Keratinocyte (primary cell): ENCODE results near the gene CCDC194. TPM values are rescaled to one million over a fixed set of nuclear protein-coding genes. Genes with fewer than 3 reads are reported as not detected.
"Not testable (repeated sequence)": the region's sequence is repeated elsewhere in the genome, so short reads cannot be mapped to it uniquely, and the experiment has no call there.

Experiments
- DNase-seq: peaks from one replicate; pipeline ENCODE4 v3.0.0-alpha.2; 2011; ENCODE audit warnings: low read depth, missing footprints, low spot score
- FAIRE-seq: peaks from 2 replicates; lab custom pipeline; 2011; peaks lifted over from hg19 to GRCh38; lab: Jason Lieb, UNC
- H2AFZ ChIP-seq: 2 replicates; pipeline ENCODE4 v1.6.0; 2012; ENCODE audit warnings: low read length, control low read depth, inconsistent platforms; ENCODE audit not compliant: control insufficient read depth
- H3K27ac ChIP-seq: 2 replicates; pipeline ENCODE4 v1.5.1; 2011; ENCODE audit warnings: low read length; ENCODE audit not compliant: control insufficient read depth, insufficient read depth
- H3K27me3 ChIP-seq: 3 replicates; pipeline ENCODE4 v1.6.0; 2011; ENCODE audit warnings: low read length; ENCODE audit not compliant: control insufficient read depth, insufficient read depth; ENCODE audit errors: extremely low read depth
- H3K36me3 ChIP-seq, 2 experiments: 2 replicates in 1 of 2; 3 replicates in 1 of 2; pipeline ENCODE4 v1.5.1; 2011; ENCODE audit warnings: low read length in 2 of 2, mild to moderate bottlenecking in 1 of 2; ENCODE audit not compliant: control insufficient read depth in 2 of 2, insufficient read depth in 2 of 2; ENCODE audit errors: extremely low read depth in 1 of 2
- H3K4me1 ChIP-seq: 3 replicates; pipeline ENCODE4 v1.5.1; 2011; ENCODE audit warnings: low read length; ENCODE audit not compliant: control insufficient read depth, insufficient read depth; ENCODE audit errors: extremely low read depth
- H3K4me2 ChIP-seq: 3 replicates; pipeline ENCODE4 v1.6.0; 2011; ENCODE audit warnings: low read depth, low read length; ENCODE audit not compliant: control insufficient read depth, insufficient read depth; ENCODE audit errors: extremely low read depth
- H3K4me3 ChIP-seq, 3 experiments: fragments of 200-600 bp in 1 of 3; sonication (generic) in 1 of 3; 2 replicates in 2 of 3; 3 replicates in 1 of 3; pipeline ENCODE4 v1.5.1; 2011 to 2016; ENCODE audit warnings: low read length in 3 of 3, mild to moderate bottlenecking in 3 of 3, control low read depth in 2 of 3, inconsistent platforms in 1 of 3, low read depth in 1 of 3, mixed read lengths in 1 of 3, mixed run types in 1 of 3, moderate library complexity in 1 of 3; ENCODE audit not compliant: control insufficient read depth in 2 of 3, insufficient read depth in 2 of 3; ENCODE audit errors: extremely low read depth in 1 of 3
- H3K79me2 ChIP-seq: 2 replicates; pipeline ENCODE4 v1.6.0; 2012; ENCODE audit warnings: low read length; ENCODE audit not compliant: control insufficient read depth, insufficient read depth
- H3K9ac ChIP-seq: 3 replicates; pipeline ENCODE4 v1.6.0; 2011; ENCODE audit warnings: low read length; ENCODE audit not compliant: control insufficient read depth, insufficient read depth; ENCODE audit errors: extremely low read depth
- H3K9me1 ChIP-seq: 3 replicates; pipeline ENCODE4 v1.6.0; 2011; ENCODE audit warnings: low read length; ENCODE audit not compliant: control insufficient read depth, insufficient read depth; ENCODE audit errors: extremely low read depth
- H3K9me3 ChIP-seq: 2 replicates; pipeline ENCODE4 v1.5.1; 2012; ENCODE audit warnings: low read depth, low read length; ENCODE audit not compliant: control insufficient read depth
- H4K20me1 ChIP-seq: 3 replicates; pipeline ENCODE4 v1.6.0; 2011; ENCODE audit warnings: low read length; ENCODE audit not compliant: control insufficient read depth, insufficient read depth; ENCODE audit errors: extremely low read depth
- EZH2 ChIP-seq: IDR thresholded peaks from one replicate; pipeline ENCODE4 v1.6.1; 2012; ENCODE audit warnings: inconsistent platforms, mild to moderate bottlenecking, low read length, moderate library complexity
- dilution Hi-C: fragments of 300-500 bp; cut with MboI; formaldehyde crosslinking; loops from one replicate; pipeline ENCODE4 v1.7.0; 2020; ENCODE audit warnings: low sequenced_read_pairs; ENCODE audit not compliant: extremely low pct_ligation_motif_present
- polyA plus RNA-seq, 5 experiments: library from polyadenylated mRNA; depleted of rRNA in 3 of 5; stranded (reverse) in 3 of 5; stranded (forward) in 1 of 5; unstranded in 1 of 5; fragments of >200 nt; gene quantifications; 1 replicate in 1 of 5; 2 replicates in 3 of 5; 3 replicates in 1 of 5; pipeline versions ENCODE4 v1.2.1 to v1.2.3, GENCODE V29; 2011 to 2012; ENCODE audit warnings: missing spikeins in 2 of 5, low read depth in 1 of 5, low replicate concordance in 1 of 5
- TF ChIP-seq, protein P1 (sequence below), 3 experiments: IDR thresholded peaks in 1 of 3; conservative IDR thresholded peaks in 1 of 3; optimal IDR thresholded peaks in 1 of 3; 2 replicates in 2 of 3; 3 replicates in 1 of 3; pipeline versions ENCODE3 to v1.5.1; 2011; ENCODE audit warnings: low read length in 3 of 3, mild to moderate bottlenecking in 3 of 3, moderate library complexity in 2 of 3, control low read depth in 1 of 3, inconsistent platforms in 1 of 3; ENCODE audit not compliant: insufficient read depth in 2 of 3; ENCODE audit errors: extremely low read depth in 1 of 3

Gene CCDC194
- polyA plus RNA-seq, 1 donor (not counting 4 experiments of a cell fraction or from before 2014, with no cell fraction given): not detected

DNA sequence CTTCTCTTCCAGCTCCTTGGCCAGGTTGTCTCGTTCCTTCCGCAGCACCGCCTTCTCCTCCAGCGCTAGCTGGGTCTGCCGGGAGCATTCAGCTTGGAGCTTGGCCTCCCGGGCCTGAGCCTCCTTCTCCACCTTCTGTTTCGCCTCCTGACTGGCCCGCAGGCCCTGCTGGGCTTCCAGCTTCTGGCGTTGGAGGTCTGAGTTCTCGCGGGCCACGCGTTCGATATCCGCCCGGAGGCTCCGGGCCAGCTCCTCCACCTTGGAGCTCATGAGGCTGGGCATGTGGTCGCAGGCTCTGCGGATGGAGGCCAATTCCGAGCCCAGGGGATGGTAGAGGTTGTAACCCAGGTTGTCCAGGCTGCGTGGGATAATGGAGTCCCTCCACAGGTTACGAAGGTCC lies 28.6 kb downstream of the CCDC194 start:
- dilution Hi-C loops: no loop called here
- H3K79me2 ChIP-seq: no peaks in the 10 kb centered on the region
- no peak overlapping the region for H3K4me3 ChIP-seq
- H2AFZ ChIP-seq: no peak overlapping the region
- H3K9me1 ChIP-seq: no peaks in the 10 kb centered on the region
- H3K4me1 ChIP-seq: no peaks in the 10 kb centered on the region
- H3K9ac ChIP-seq: no peak overlapping the region
- no peaks in the 10 kb centered on the region for H4K20me1 ChIP-seq
- DNase-seq (no peak), FAIRE-seq (no peak)
- H3K4me2 ChIP-seq: no peak overlapping the region
- H3K9me3 ChIP-seq: no peaks in the 10 kb centered on the region
- no peaks in the 10 kb centered on the region for H3K27me3 ChIP-seq
- no peak overlapping the region for H3K27ac ChIP-seq
- no peak for TF ChIP-seq EZH2
- TF ChIP-seq, protein P1, sequence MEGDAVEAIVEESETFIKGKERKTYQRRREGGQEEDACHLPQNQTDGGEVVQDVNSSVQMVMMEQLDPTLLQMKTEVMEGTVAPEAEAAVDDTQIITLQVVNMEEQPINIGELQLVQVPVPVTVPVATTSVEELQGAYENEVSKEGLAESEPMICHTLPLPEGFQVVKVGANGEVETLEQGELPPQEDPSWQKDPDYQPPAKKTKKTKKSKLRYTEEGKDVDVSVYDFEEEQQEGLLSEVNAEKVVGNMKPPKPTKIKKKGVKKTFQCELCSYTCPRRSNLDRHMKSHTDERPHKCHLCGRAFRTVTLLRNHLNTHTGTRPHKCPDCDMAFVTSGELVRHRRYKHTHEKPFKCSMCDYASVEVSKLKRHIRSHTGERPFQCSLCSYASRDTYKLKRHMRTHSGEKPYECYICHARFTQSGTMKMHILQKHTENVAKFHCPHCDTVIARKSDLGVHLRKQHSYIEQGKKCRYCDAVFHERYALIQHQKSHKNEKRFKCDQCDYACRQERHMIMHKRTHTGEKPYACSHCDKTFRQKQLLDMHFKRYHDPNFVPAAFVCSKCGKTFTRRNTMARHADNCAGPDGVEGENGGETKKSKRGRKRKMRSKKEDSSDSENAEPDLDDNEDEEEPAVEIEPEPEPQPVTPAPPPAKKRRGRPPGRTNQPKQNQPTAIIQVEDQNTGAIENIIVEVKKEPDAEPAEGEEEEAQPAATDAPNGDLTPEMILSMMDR (optimal IDR thresholded peaks at IDR 0.05 in 1 of 3, IDR thresholded peaks at IDR 0.05 in 1 of 3, conservative IDR thresholded peaks at IDR 0.05 in 1 of 3; ENCODE audit: extremely low read depth in 1 of 3, insufficient read depth in 2 of 3, low read length in 3 of 3): no peak
- no peaks in the 10 kb centered on the region for H3K36me3 ChIP-seq

DNA sequence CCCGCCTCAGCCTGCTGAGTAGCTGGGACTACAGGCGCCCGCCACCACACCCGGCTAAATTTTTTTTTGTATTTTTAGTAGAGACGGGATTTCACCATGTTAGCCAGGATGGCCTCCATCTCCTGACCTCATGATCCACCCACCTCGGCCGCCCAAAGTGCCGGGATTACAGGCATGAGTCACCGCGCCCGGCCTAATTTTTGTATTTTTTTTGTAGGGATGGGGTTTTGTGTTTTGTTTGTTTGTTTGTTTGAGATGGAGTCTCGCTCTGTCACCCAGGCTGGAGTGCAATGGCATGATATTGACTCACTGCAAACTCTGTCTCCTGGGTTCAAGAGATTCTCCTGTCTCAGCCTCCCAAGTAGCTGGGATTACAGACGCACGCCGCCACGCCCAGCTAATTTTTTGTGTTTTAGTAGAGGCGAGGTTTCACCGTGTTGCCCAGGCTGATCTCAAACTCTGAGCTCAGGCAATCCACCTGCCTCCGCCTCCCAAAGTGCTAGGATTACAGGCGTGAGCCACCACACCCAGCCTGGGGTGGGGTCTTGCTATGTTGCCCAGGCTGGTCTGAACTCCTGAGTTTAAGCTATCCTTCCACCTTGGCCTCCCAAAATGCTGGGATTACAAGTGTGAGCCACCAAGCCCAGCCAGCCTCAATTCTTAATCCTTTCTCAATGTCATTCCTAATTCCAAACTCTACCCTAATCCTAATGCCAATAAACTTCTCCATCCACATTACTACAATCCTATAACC lies 30.0 kb downstream of the CCDC194 start:
- H3K9me3 ChIP-seq, H3K4me3 ChIP-seq, H3K4me2 ChIP-seq, DNase-seq, H4K20me1 ChIP-seq, H3K4me1 ChIP-seq, H3K27ac ChIP-seq, H3K79me2 ChIP-seq, H3K36me3 ChIP-seq, H2AFZ ChIP-seq, dilution Hi-C loops, H3K27me3 ChIP-seq, H3K9me1 ChIP-seq, H3K9ac ChIP-seq, FAIRE-seq: not testable (repeated sequence)
